KMS-11 (cell line): ENCODE measurements around the gene PPM1J.

Experiments
- H2AFZ ChIP-seq: fragments of 200-600 bp; sonication (generic); 2 replicates; pipeline ENCODE4 v1.6.1; 2016; ENCODE audit warnings: antibody characterized with exemption, mixed run types, low read depth
- H3K27ac ChIP-seq: fragments of 200-600 bp; sonication (generic); 2 replicates; pipeline ENCODE4 v1.6.1; 2016; ENCODE audit warnings: mild to moderate bottlenecking, mixed run types
- H3K27me3 ChIP-seq: fragments of 200-600 bp; sonication (generic); 2 replicates; pipeline ENCODE4 v1.6.1; 2017; ENCODE audit warnings: mild to moderate bottlenecking, low read depth, mixed run types, moderate library complexity; ENCODE audit not compliant: insufficient read depth
- H3K36me3 ChIP-seq: fragments of 200-600 bp; sonication (generic); 2 replicates; pipeline ENCODE4 v1.6.1; 2017; ENCODE audit warnings: mild to moderate bottlenecking, mixed run types; ENCODE audit not compliant: insufficient read depth
- H3K4me1 ChIP-seq: fragments of 200-600 bp; sonication (generic); 2 replicates; pipeline ENCODE4 v1.6.1; 2016; ENCODE audit warnings: mild to moderate bottlenecking, low read depth, mixed run types; ENCODE audit not compliant: poor library complexity, severe bottlenecking
- H3K4me2 ChIP-seq: fragments of 200-600 bp; sonication (generic); 2 replicates; pipeline ENCODE4 v1.7.0; 2016; ENCODE audit warnings: mild to moderate bottlenecking, mixed run types
- H3K4me3 ChIP-seq: fragments of 200-600 bp; sonication (generic); IDR thresholded peaks from 2 replicates; pipeline ENCODE4 v1.6.1; 2017; ENCODE audit warnings: low read depth, low read length, mixed read lengths; ENCODE audit not compliant: insufficient read depth
- H3K79me2 ChIP-seq: fragments of 200-600 bp; sonication (generic); 2 replicates; pipeline ENCODE4 v1.6.1; 2016; ENCODE audit warnings: low read depth, mixed run types; ENCODE audit not compliant: insufficient read depth
- H3K9ac ChIP-seq: fragments of 200-600 bp; sonication (generic); 2 replicates; pipeline ENCODE4 v1.6.1; 2016; ENCODE audit warnings: mild to moderate bottlenecking, mixed run types
- H4K20me1 ChIP-seq: fragments of 200-600 bp; sonication (generic); 2 replicates; pipeline ENCODE4 v1.6.1; 2016; ENCODE audit warnings: mild to moderate bottlenecking, mixed run types; ENCODE audit not compliant: insufficient read depth
- TF ChIP-seq, protein P1 (sequence below): fragments of 200-600 bp; sonication (generic); conservative IDR thresholded peaks from 2 replicates; pipeline ENCODE4 v1.6.1; 2017; ENCODE audit warnings: low read depth, mild to moderate bottlenecking, antibody characterized with exemption, low read length, moderate library complexity, mixed read lengths

Gene PPM1J

DNA sequence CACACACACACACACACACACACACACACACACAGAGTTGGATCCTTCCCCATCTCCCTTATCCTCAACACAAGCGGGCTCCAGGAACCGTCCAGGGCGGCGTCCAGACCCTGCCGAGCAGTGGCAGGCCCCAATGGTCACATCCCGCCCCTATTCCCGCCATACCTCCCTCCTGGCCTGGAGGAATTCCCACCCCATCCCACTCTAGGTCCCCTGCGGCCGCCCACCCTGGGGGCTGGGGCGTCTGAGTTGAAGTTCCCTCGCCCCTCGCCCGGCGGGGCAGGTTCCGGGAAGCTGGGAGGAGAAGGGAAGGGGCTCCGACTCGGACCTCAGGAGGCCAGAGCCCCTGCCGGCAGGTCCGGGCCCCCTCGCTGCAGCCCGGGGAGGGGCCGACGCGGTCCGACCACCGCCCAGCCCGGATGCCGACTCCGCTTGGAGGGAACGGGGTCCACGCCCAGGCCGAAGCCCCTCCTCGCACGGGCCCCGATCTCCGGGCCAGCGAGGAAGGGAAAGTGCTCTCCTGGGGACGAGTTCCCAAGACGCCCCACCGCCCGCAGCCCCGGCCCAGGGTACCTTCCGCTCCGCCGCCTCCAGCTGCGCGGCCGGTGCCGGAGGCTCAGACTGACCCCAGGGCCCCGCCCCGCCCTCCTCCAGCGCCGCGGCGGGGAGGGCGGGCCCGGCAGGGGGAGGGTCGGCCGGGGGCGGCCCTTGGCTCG is 8.5 kb downstream of the PPM1J start, which contains the start of gene RHOC:
Gene RHOC (minus strand): TSS at position 623 of the 716 bp plus-strand sequence. CDS start 3,328 bp downstream, outside the sequence.
- TF ChIP-seq, protein P1, sequence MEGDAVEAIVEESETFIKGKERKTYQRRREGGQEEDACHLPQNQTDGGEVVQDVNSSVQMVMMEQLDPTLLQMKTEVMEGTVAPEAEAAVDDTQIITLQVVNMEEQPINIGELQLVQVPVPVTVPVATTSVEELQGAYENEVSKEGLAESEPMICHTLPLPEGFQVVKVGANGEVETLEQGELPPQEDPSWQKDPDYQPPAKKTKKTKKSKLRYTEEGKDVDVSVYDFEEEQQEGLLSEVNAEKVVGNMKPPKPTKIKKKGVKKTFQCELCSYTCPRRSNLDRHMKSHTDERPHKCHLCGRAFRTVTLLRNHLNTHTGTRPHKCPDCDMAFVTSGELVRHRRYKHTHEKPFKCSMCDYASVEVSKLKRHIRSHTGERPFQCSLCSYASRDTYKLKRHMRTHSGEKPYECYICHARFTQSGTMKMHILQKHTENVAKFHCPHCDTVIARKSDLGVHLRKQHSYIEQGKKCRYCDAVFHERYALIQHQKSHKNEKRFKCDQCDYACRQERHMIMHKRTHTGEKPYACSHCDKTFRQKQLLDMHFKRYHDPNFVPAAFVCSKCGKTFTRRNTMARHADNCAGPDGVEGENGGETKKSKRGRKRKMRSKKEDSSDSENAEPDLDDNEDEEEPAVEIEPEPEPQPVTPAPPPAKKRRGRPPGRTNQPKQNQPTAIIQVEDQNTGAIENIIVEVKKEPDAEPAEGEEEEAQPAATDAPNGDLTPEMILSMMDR = no peak
- H3K4me1 ChIP-seq = peaks cover 18% of the 10 kb centered on the region
- peaks cover 17% of the 10 kb centered on the region for H3K79me2 ChIP-seq
- peak within 1 kb of the TSS; percentile 41 for H2AFZ ChIP-seq
- no peaks in the 10 kb centered on the region for H4K20me1 ChIP-seq
- no peak within 1 kb of the TSS for H3K4me3 ChIP-seq
- no peaks in the 10 kb centered on the region for H3K27me3 ChIP-seq
- H3K9ac ChIP-seq = peak within 1 kb of the TSS; percentile 57; the same call in 1 of the 2 replicates
- no peaks in the 10 kb centered on the region for H3K36me3 ChIP-seq
- H3K4me2 ChIP-seq = peak within 1 kb of the TSS; percentile 92
- peak within 1 kb of the TSS; percentile 68; the same call in 1 of the 2 replicates for H3K27ac ChIP-seq

DNA sequence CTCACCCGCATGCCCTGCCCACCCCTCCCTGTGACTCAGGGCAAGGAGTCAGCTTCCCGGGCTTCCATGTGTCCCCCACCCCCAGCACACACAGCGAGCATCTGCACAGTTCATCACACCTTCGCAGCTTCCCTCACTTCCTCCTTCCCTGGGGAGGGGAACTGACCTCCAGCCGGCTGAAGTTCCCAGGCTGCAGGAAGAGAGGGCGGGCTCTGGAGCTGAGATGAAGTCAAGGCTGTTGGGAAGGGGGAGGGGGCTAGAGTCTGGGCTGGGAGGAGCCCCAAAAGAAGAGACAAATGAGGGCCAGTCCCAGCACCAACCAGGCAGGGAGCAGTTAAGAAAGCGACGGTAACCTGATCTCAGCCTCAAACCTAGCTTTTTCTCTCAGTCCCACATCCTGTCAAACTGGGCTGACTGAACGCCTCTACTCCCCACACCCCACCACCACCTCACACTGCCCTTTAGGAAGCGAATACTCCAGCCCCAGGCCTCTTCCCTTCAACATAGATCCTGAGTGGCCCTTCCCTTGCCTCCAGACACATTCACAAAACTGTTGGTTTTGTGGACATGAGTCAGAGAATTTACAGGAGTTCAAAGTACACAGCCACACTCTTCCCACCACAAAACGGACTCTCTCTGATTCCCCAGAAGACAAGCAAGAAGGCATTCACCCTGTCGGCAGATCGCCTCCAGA is 10.1 kb downstream of the PPM1J start:
- peaks cover 17% of the 10 kb centered on the region for H3K79me2 ChIP-seq
- peaks cover 32% of the 10 kb centered on the region for H3K4me1 ChIP-seq
- H3K27ac ChIP-seq = peak overlapping the region; percentile 68
- H3K4me3 ChIP-seq = peak overlapping the region; percentile 14
- no peaks in the 10 kb centered on the region for H3K36me3 ChIP-seq
- no peaks in the 10 kb centered on the region for H3K27me3 ChIP-seq
- peak overlapping the region; percentile 92 for H3K4me2 ChIP-seq
- H2AFZ ChIP-seq = 0 out of 2 replicates have a peak overlapping the region, but pooled peaks have one; percentile 30
- H3K9ac ChIP-seq = peak overlapping the region; percentile 57; the same call in 1 of the 2 replicates
- TF ChIP-seq, protein P1 = no peak
- no peaks in the 10 kb centered on the region for H4K20me1 ChIP-seq

DNA sequence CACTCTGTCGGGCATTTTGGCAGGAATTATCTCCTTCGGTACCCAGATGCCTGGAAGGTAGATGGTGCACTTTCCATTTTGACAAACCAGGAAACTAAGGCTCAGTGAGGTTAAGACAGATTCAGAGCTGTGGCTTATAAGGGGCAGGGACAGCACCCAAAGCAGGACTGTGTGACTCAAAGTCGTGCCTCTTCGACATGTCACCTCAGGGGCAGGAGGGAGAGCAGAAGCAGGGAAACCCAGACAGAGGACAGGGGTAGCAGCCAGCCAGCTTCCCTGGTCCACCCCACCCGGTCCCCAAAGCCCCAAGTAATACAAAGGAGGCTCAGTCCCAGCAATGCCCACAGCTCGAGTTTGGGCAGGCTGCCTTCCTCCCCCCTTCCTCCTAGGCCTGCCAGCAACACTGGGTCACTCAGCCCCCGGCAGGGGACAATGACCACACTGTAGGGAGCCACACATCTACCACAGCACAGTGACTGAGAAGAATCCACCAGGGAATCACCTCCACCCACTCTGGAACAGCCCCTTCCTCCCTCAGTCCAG is 10.7 kb downstream of the PPM1J start:
- H3K79me2 ChIP-seq = peaks cover 17% of the 10 kb centered on the region
- H3K27me3 ChIP-seq = no peaks in the 10 kb centered on the region
- peaks cover 39% of the 10 kb centered on the region for H3K4me1 ChIP-seq
- H3K9ac ChIP-seq = peak overlapping the region; percentile 57; the same call in 1 of the 2 replicates
- H2AFZ ChIP-seq = 0 out of 2 replicates have a peak overlapping the region, but pooled peaks have one; percentile 30
- H4K20me1 ChIP-seq = no peaks in the 10 kb centered on the region
- H3K4me2 ChIP-seq = peak overlapping the region; percentile 92
- peak overlapping the region; percentile 68 for H3K27ac ChIP-seq
- TF ChIP-seq, protein P1 = no peak
- H3K36me3 ChIP-seq = no peaks in the 10 kb centered on the region
- no peak overlapping the region for H3K4me3 ChIP-seq

DNA sequence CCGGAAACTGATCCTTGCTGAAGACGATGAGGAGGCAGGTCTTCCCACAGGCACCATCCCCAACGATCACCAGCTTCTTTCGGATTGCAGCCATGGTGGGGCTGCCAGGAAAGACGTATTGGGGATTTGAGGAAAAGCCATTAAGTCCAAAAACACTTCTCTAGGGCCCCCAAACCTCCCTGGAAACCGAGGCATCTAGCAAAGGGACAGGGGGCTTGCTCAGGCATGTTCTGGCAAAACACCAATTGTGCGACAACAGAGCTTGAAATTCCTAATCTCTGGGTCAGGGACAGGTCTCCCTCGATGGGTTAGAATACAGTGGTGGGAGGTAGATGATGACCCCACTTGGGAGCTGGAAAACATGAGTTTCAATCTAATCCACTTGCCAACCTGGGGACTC is 11.4 kb downstream of the PPM1J start:
- H3K27me3 ChIP-seq = no peaks in the 10 kb centered on the region
- peaks cover 46% of the 10 kb centered on the region for H3K4me1 ChIP-seq
- H3K9ac ChIP-seq = no peak overlapping the region
- TF ChIP-seq, protein P1 = no peak
- no peaks in the 10 kb centered on the region for H4K20me1 ChIP-seq
- no peak overlapping the region for H3K4me3 ChIP-seq
- H3K79me2 ChIP-seq = peaks cover 17% of the 10 kb centered on the region
- no peak overlapping the region for H3K27ac ChIP-seq
- H3K36me3 ChIP-seq = no peaks in the 10 kb centered on the region
- H3K4me2 ChIP-seq = peak overlapping the region; percentile 92; the same call in 1 of the 2 replicates
- no peak overlapping the region for H2AFZ ChIP-seq
